Ecto neural progenitor cell (in vitro differentiated cells): Measurements from ENCODE around the gene TMEM248.
"Not testable (repeated sequence)": the region's sequence is repeated elsewhere in the genome, so short reads cannot be mapped to it uniquely, and the experiment has no call there.

Source experiments
- DNase-seq: peaks from one replicate; pipeline ENCODE4 v3.0.0-alpha.2; 2018; ENCODE audit warnings: low spot score

The TMEM248 gene

GRCh38 chr7:66920769-66921395, at the start of gene TMEM248:
Gene TMEM248 (plus strand): TSS chr7:66921225. CDS start chr7:66941866, 20,641 bp downstream.
- peak; percentile 85 for DNase-seq

GRCh38 chr7:66873476-66873875, 47.5 kb upstream of the TMEM248 start:
- DNase-seq = no peak

GRCh38 chr7:66877577-66878300, 43.3 kb upstream of the TMEM248 start:
- no peak for DNase-seq

GRCh38 chr7:66878301-66878685, 42.7 kb upstream of the TMEM248 start:
- DNase-seq = not testable (repeated sequence)

- no peak for DNase-seq
These were observed 41.0 kb upstream of the TMEM248 start for GRCh38 chr7:66880053-66880452.

- not testable (repeated sequence) for DNase-seq
These were observed 40.4 kb upstream of the TMEM248 start for GRCh38 chr7:66880577-66880976.

- no peak for DNase-seq
These were observed 37.3 kb upstream of the TMEM248 start for GRCh38 chr7:66883716-66884115.

GRCh38 chr7:66884556-66884955, 36.5 kb upstream of the TMEM248 start:
- DNase-seq = not testable (repeated sequence)

- no peak for DNase-seq
These were observed 34.9 kb upstream of the TMEM248 start for GRCh38 chr7:66886152-66886551.

GRCh38 chr7:66888223-66888622, 32.8 kb upstream of the TMEM248 start:
- DNase-seq = not testable (repeated sequence)

- DNase-seq = no peak
These were observed 26.5 kb upstream of the TMEM248 start for GRCh38 chr7:66894463-66895080.

GRCh38 chr7:66896441-66896840, 24.6 kb upstream of the TMEM248 start:
- DNase-seq = no peak

GRCh38 chr7:66899552-66900280, 21.3 kb upstream of the TMEM248 start:
- DNase-seq = no peak

- no peak for DNase-seq
These were observed 18.8 kb upstream of the TMEM248 start for GRCh38 chr7:66901941-66902843.

GRCh38 chr7:66902844-66903180, 18.2 kb upstream of the TMEM248 start:
- no peak for DNase-seq

- no peak for DNase-seq
These were observed 17.5 kb upstream of the TMEM248 start for GRCh38 chr7:66903360-66904062.

GRCh38 chr7:66904063-66904593, 16.9 kb upstream of the TMEM248 start:
- DNase-seq = no peak

GRCh38 chr7:66905278-66905677, 15.7 kb upstream of the TMEM248 start:
- no peak for DNase-seq

- DNase-seq = no peak
These were observed 15.3 kb upstream of the TMEM248 start for GRCh38 chr7:66905689-66906088.

GRCh38 chr7:66907731-66908130, 13.3 kb upstream of the TMEM248 start:
- no peak for DNase-seq

- not testable (repeated sequence) for DNase-seq
These were observed 12.4 kb upstream of the TMEM248 start for GRCh38 chr7:66908598-66908997.
